Astrocyte (in vitro differentiated cells and primary cell): Measurements from ENCODE around the gene OR1E2.

Source experiments
- EZH2 ChIP-seq: IDR thresholded peaks from 2 replicates; pipeline ENCODE4 v1.6.1; 2012; ENCODE audit warnings: mild to moderate bottlenecking, low read length, inconsistent platforms; ENCODE audit not compliant: insufficient read depth
- TF ChIP-seq, protein P1 (sequence below): IDR thresholded peaks from 2 replicates; pipeline ENCODE4 v1.5.1; 2011; ENCODE audit warnings: low read depth, mild to moderate bottlenecking, inconsistent platforms, low read length, moderate library complexity; ENCODE audit not compliant: insufficient read depth

DNA sequence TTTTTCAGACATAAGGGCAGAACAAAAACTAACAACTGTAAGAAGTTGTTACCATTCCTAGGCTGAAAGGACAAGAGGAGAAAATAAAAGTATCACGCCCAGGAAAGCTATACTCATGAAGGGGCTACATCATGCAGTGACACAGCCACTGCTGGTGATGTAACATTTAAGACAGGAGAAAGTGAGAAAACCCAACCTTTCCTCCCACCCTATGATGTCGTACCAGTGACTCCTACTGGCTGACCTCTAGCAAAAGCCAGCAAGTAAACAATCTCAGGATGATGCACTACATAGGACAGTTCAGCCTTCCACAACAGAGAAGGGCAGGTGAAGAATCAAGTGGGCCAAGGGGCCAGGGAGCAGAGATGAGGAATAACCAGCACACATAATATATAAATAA is 14.0 kb upstream of the OR1E2 start:
- TF ChIP-seq, protein P1, sequence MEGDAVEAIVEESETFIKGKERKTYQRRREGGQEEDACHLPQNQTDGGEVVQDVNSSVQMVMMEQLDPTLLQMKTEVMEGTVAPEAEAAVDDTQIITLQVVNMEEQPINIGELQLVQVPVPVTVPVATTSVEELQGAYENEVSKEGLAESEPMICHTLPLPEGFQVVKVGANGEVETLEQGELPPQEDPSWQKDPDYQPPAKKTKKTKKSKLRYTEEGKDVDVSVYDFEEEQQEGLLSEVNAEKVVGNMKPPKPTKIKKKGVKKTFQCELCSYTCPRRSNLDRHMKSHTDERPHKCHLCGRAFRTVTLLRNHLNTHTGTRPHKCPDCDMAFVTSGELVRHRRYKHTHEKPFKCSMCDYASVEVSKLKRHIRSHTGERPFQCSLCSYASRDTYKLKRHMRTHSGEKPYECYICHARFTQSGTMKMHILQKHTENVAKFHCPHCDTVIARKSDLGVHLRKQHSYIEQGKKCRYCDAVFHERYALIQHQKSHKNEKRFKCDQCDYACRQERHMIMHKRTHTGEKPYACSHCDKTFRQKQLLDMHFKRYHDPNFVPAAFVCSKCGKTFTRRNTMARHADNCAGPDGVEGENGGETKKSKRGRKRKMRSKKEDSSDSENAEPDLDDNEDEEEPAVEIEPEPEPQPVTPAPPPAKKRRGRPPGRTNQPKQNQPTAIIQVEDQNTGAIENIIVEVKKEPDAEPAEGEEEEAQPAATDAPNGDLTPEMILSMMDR = no peak
- TF ChIP-seq EZH2 = no peak
